ENCODE measurements around the gene ANKMY1.

ANKMY1 gene

GRCh38 chr2:240576036-240576435, 18.2 kb upstream of the ANKMY1 start:
- no peak for TF ChIP-seq CTCF (IDR thresholded peaks at IDR 0.05)

GRCh38 chr2:240575101-240575965, 17.5 kb upstream of the ANKMY1 start:
- TF ChIP-seq CTCF (IDR thresholded peaks at IDR 0.05), result no peak

GRCh38 chr2:240574386-240575100, 16.8 kb upstream of the ANKMY1 start:
- TF ChIP-seq CTCF (IDR thresholded peaks at IDR 0.05), result no peak

- no peak for TF ChIP-seq CTCF (IDR thresholded peaks at IDR 0.05)
Measured at GRCh38 chr2:240573516-240574385, 16.0 kb upstream of the ANKMY1 start.

- TF ChIP-seq CTCF (IDR thresholded peaks at IDR 0.05), result no peak
Measured at GRCh38 chr2:240573071-240573515, 15.3 kb upstream of the ANKMY1 start.

- no peak for TF ChIP-seq CTCF (IDR thresholded peaks at IDR 0.05)
Measured at GRCh38 chr2:240572141-240573031, 14.6 kb upstream of the ANKMY1 start.

All from LNCAP (cell line).